ENCODE results near the gene FGFR4.
A peak's percentile ranks its signal among the peaks of the same experiment; 100 is the strongest.
"Not testable (repeated sequence)": the region's sequence is repeated elsewhere in the genome, so short reads cannot be mapped to it uniquely, and the experiment has no call there.

The FGFR4 gene

GRCh38 chr5:177086654-177087397 lies at the start of gene FGFR4:
FGFR4 (plus strand) TSS chr5:177086915; CDS start chr5:177089603, 2,688 bp downstream.
- no peak for DNase-seq

GRCh38 chr5:177036921-177037320 lies 49.8 kb upstream of the FGFR4 start:
- no peak for DNase-seq

GRCh38 chr5:177040814-177041420 lies 45.8 kb upstream of the FGFR4 start:
- no peak for DNase-seq

GRCh38 chr5:177041936-177042335 lies 44.8 kb upstream of the FGFR4 start:
- DNase-seq: no peak

GRCh38 chr5:177043114-177043513 lies 43.6 kb upstream of the FGFR4 start:
- DNase-seq: no peak

- DNase-seq: no peak
These were observed 42.8 kb upstream of the FGFR4 start for GRCh38 chr5:177043958-177044357.

GRCh38 chr5:177044641-177045040 lies 42.1 kb upstream of the FGFR4 start:
- no peak for DNase-seq

- no peak for DNase-seq
These were observed 41.1 kb upstream of the FGFR4 start for GRCh38 chr5:177045631-177046030.

- DNase-seq: not testable (repeated sequence)
These were observed 38.2 kb upstream of the FGFR4 start for GRCh38 chr5:177048531-177048930.

- no peak for DNase-seq
These were observed 37.4 kb upstream of the FGFR4 start for GRCh38 chr5:177049285-177049684.

GRCh38 chr5:177064500-177065277 lies 22.0 kb upstream of the FGFR4 start:
- DNase-seq: no peak

- no peak for DNase-seq
These were observed 21.2 kb upstream of the FGFR4 start for GRCh38 chr5:177065491-177065890.

GRCh38 chr5:177066224-177066623 lies 20.5 kb upstream of the FGFR4 start:
- DNase-seq: no peak

- no peak for DNase-seq
These were observed 19.2 kb upstream of the FGFR4 start for GRCh38 chr5:177067503-177067902.

GRCh38 chr5:177070536-177071191 lies 16.1 kb upstream of the FGFR4 start:
- DNase-seq: no peak

GRCh38 chr5:177071666-177072385 lies 14.9 kb upstream of the FGFR4 start:
- DNase-seq: peak; percentile 93

GRCh38 chr5:177077335-177077734 lies 9.4 kb upstream of the FGFR4 start:
- DNase-seq: no peak

- no peak for DNase-seq
These were observed 7.1 kb upstream of the FGFR4 start for GRCh38 chr5:177079606-177080005.

GRCh38 chr5:177080265-177080664 lies 6.5 kb upstream of the FGFR4 start:
- no peak for DNase-seq

GRCh38 chr5:177081859-177082258 lies 4.9 kb upstream of the FGFR4 start:
- DNase-seq: no peak

- DNase-seq: no peak
These were observed 3.4 kb upstream of the FGFR4 start for GRCh38 chr5:177083357-177083756.

- DNase-seq: no peak
These were observed 2.5 kb upstream of the FGFR4 start for GRCh38 chr5:177084175-177084574.
